Measurements from ENCODE around the gene PROSER2. TPM values are rescaled to one million over a fixed set of nuclear protein-coding genes. Genes with fewer than 3 reads are reported as not detected.

The PROSER2 gene
- polyA plus RNA-seq, 2 of the 4 experiments (the other 2 are of a cell fraction): 10.1 to 14.4 TPM

- 83% methylated on average over 10 of the region's 10 CpGs for WGBS (ENCODE audit: missing lambda C conversion rate)
- no peak overlapping the region for H3K27ac ChIP-seq
- no peaks in the 10 kb centered on the region for H3K9me3 ChIP-seq
- ATAC-seq (no peak), DNase-seq (ENCODE audit: low read depth in 1 of 2, low spot score in 1 of 2) (no peak), FAIRE-seq (no peak)
- no peak overlapping the region for H3K4me2 ChIP-seq
- ChIA-PET POLR2A (interaction anchor here (0.6 kb wide), 1 partner anchor 28 kb away, joined by 5 read pairs; no protein-coding TSS in a partner anchor), CTCF (interaction anchor here (1.5 to 3.7 kb wide), 2 partner anchors 13 to 160 kb away, joined by 6 to 11 read pairs; no protein-coding TSS in a partner anchor)
- no peak overlapping the region for H3K4me3 ChIP-seq
- peaks cover 39% of the 10 kb centered on the region for H3K4me1 ChIP-seq
- TF ChIP-seq CBX2 (IDR thresholded peaks at IDR 0.05; ENCODE audit: borderline replicate concordance, low read depth) (no peak), EHF (CRISPR knock-in tag; IDR thresholded peaks at IDR 0.05) (no peak), MAX (IDR thresholded peaks at IDR 0.05) (no peak), FOSB (CRISPR knock-in tag; IDR thresholded peaks at IDR 0.05) (no peak), POLR2AphosphoS2 (conservative IDR thresholded peaks at IDR 0.05; ENCODE audit: low read length) (no peak), RCOR1 (IDR thresholded peaks at IDR 0.05; ENCODE audit: low read depth, low read length) (no peak), PBX3 (IDR thresholded peaks at IDR 0.05) (no peak), MAZ (IDR thresholded peaks at IDR 0.05; ENCODE audit: borderline replicate concordance, low read depth, low read length) (no peak), NFE2L2 (conservative IDR thresholded peaks at IDR 0.05; ENCODE audit: low read length) (no peak), HDAC2 (IDR thresholded peaks at IDR 0.05) (no peak), SREBF2 (IDR thresholded peaks at IDR 0.05) (no peak), CEBPB (IDR thresholded peaks at IDR 0.05) (no peak), ZSCAN20 (CRISPR knock-in tag; IDR thresholded peaks at IDR 0.05) (no peak), CHD4 (IDR thresholded peaks at IDR 0.05; ENCODE audit: borderline replicate concordance) (no peak), HES2 (IDR thresholded peaks at IDR 0.05) (no peak)
These were observed 3.9 kb downstream of the PROSER2 start for GRCh38 chr10:11827006-11827405.

GRCh38 chr10:11827414-11827813 is 4.3 kb downstream of the PROSER2 start:
- POLR2A ChIA-PET: interaction anchor here (0.6 kb wide), 1 partner anchor 28 kb away, joined by 5 read pairs; no protein-coding TSS in a partner anchor
- WGBS (ENCODE audit: missing lambda C conversion rate): 84% methylated on average over 6 of the region's 6 CpGs

GRCh38 chr10:11828682-11829284 is 5.6 kb downstream of the PROSER2 start:
- no peak for TF ChIP-seq RAD21 (conservative IDR thresholded peaks at IDR 0.05 in 1 of 2, IDR thresholded peaks at IDR 0.05 in 1 of 2)
- no peak for TF ChIP-seq NFE2L2 (conservative IDR thresholded peaks at IDR 0.05; ENCODE audit: low read length)
- TF ChIP-seq ELK1 (IDR thresholded peaks at IDR 0.05; ENCODE audit: low read depth, low read length): no peak
- no peak for TF ChIP-seq KDM5A (IDR thresholded peaks at IDR 0.05)
- no peak for TF ChIP-seq HDAC2 (IDR thresholded peaks at IDR 0.05)
- no peak for TF ChIP-seq FOSB (CRISPR knock-in tag; IDR thresholded peaks at IDR 0.05)
- no peak for TF ChIP-seq BCL3 (IDR thresholded peaks at IDR 0.05)
- TF ChIP-seq EHF (CRISPR knock-in tag; IDR thresholded peaks at IDR 0.05): no peak
- TF ChIP-seq JUNB (IDR thresholded peaks at IDR 0.05): no peak
- TF ChIP-seq PHF8 (IDR thresholded peaks at IDR 0.05; ENCODE audit: borderline replicate concordance, low read depth): no peak
- no peak for TF ChIP-seq EHMT2 (IDR thresholded peaks at IDR 0.05; ENCODE audit: low read depth)
- TF ChIP-seq CHD2 (IDR thresholded peaks at IDR 0.05; ENCODE audit: low read length, partially characterized antibody): no peak
- no peak for TF ChIP-seq RCOR1 (IDR thresholded peaks at IDR 0.05; ENCODE audit: low read depth, low read length)
- TF ChIP-seq POLR2AphosphoS2 (conservative IDR thresholded peaks at IDR 0.05; ENCODE audit: low read length): no peak
- TF ChIP-seq ZSCAN20 (CRISPR knock-in tag; IDR thresholded peaks at IDR 0.05): no peak
- no peak for TF ChIP-seq HOXB13 (CRISPR knock-in tag; IDR thresholded peaks at IDR 0.05; ENCODE audit: low read depth)
- no peak for TF ChIP-seq FOXS1 (CRISPR knock-in tag; IDR thresholded peaks at IDR 0.05)
- TF ChIP-seq GATA3 (IDR thresholded peaks at IDR 0.05; ENCODE audit: borderline replicate concordance): no peak
- TF ChIP-seq CBX8 (IDR thresholded peaks at IDR 0.05): no peak
- peaks cover 43% of the 10 kb centered on the region for H3K4me1 ChIP-seq
- ATAC-seq (no peak), DNase-seq (ENCODE audit: low read depth in 1 of 2, low spot score in 1 of 2) (no peak), FAIRE-seq (no peak)
- WGBS (ENCODE audit: missing lambda C conversion rate): 89% methylated on average over 11 of the region's 11 CpGs
- CTCF ChIA-PET: interaction anchor here (1.2 to 3.5 kb wide), 3 partner anchors 9 to 48 kb away, joined by 3 to 17 read pairs (median 9); no protein-coding TSS in a partner anchor
- no peaks in the 10 kb centered on the region for H3K9me3 ChIP-seq
- H3K4me3 ChIP-seq: no peak overlapping the region
- POLR2A ChIA-PET: interaction anchor here (0.7 kb wide), 1 partner anchor 52 kb away, joined by 3 read pairs; no protein-coding TSS in a partner anchor
- H3K4me2 ChIP-seq: no peak overlapping the region
- H3K27ac ChIP-seq: 0 out of 6 replicates have a peak overlapping the region, but pooled peaks of 1 of the 2 experiments have one; percentile 30

More at GRCh38 chr10:11827414-11827813, 4.3 kb downstream of the PROSER2 start:
- CTCF ChIA-PET: interaction anchor here (1.5 to 3.7 kb wide), 2 partner anchors 13 to 159 kb away, joined by 6 to 11 read pairs; no protein-coding TSS in a partner anchor
- Histone ChIP-seq H3K4me3 (no peak overlapping the region), H3K27ac (no peak overlapping the region), H3K4me2 (no peak overlapping the region), H3K4me1 (peaks cover 39% of the 10 kb centered on the region), H3K9me3 (no peaks in the 10 kb centered on the region)
- DNase-seq (ENCODE audit: low read depth in 1 of 2, low spot score in 1 of 2) (no peak), FAIRE-seq (no peak), ATAC-seq (no peak)
- TF ChIP-seq KDM1A (IDR thresholded peaks at IDR 0.05; ENCODE audit: low read depth): no peak
- no peak for TF ChIP-seq CHD4 (IDR thresholded peaks at IDR 0.05; ENCODE audit: borderline replicate concordance)
- TF ChIP-seq RCOR1 (IDR thresholded peaks at IDR 0.05; ENCODE audit: low read depth, low read length): no peak
- TF ChIP-seq RNF2 (IDR thresholded peaks at IDR 0.05; ENCODE audit: borderline replicate concordance, low read depth): no peak
- no peak for TF ChIP-seq TP53 (CRISPR knock-in tag; IDR thresholded peaks at IDR 0.05)
- no peak for TF ChIP-seq FOXS1 (CRISPR knock-in tag; IDR thresholded peaks at IDR 0.05)
- no peak for TF ChIP-seq HES2 (IDR thresholded peaks at IDR 0.05)

All from A549 (cell line).